GM18499 (cell line): ENCODE results near the gene COP1.

Experiments
- ATAC-seq: cut with Tn5 transposase; IDR thresholded peaks from one replicate; pipeline ENCODE4 v1.9.1; 2021; ENCODE audit warnings: moderate number of reproducible peaks; ENCODE audit not compliant: insufficient read depth, unreplicated experiment

COP1 gene

GRCh38 chr1:175978476-175978875 lies 228.6 kb downstream of the COP1 start:
- ATAC-seq: no peak

DNA sequence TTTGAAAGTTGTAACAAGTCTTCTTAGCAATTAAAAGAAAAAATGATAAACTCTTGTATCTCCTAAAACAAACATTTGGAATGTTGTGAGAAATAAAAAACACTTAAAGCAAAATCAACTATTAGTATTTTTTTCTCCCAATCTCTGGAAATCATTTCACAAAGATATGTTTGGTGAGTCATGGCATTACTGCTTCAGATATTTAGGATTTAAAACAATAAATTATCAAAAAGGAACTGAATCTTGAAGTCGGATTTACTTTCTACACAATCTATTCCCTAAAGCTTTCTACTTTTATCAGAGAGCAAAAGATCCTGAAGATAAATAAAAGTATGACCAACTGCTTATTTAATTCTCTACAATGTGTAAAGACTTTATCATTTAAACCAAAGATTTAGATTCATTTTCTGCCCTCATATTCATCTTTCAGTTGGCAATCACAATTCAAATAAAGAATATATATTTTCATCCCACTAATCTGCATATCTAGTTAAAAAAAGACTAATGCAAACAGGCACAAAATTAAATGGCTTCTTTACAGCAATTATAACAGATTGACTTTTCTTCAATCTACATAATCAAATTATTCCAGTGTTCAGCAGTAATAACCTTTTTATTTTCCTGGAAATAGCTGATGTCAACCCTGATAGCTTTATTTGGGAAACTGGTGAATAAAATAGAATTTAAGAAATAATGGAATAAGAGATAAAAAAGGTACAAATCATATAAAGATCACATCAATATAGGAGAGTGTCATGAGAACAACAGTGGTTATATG lies 230.0 kb downstream of the COP1 start:
- no peak for ATAC-seq

DNA sequence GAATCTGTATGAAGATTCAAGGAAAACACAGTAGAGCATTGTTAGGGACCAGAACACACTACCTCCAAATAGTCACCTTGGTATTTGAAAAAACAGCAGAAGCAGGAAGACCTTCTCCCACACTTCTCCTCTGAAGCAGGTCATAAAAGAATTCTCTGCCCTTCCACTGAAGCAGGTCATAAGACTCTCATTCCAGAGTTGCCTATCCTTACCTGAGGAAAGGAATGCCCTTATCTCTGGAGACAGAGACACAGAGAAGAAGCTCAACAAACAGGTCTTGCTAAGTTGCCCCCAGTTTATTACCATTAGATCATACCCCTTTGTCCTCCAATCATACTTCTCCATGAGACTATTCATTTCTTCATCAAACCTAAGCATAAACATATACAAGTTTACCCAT lies 237.9 kb downstream of the COP1 start:
- ATAC-seq: no peak

DNA sequence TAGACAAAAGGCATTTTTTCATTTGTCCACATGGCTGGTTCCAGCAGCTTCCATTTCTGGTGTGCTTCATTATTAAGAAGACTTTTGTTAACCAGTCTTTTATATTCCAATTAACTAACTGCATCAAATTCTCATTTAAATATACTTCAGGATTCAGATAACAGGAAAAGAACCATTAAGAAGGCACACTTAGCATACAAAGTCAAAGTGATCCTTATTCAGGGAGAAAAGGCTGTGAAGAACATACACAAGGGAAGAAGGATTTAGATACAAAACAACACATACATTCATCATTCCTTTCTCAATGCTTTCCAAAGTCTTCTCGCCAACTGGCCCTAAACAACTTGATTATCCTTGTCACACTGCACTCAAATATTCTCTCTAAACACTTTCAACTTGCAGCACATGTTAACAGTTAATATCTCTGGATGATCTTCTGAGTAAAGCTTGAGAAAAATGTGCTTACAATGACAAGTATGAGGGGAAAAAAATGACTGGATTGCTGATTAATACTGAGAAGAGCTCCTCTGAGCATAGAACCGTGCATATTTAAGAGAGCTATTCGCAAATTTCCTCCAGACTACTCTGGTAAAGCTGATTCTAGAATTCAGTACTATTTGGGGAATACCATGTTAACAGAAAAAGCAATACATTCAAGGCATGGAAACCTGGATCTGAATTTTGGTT lies 238.5 kb downstream of the COP1 start:
- no peak for ATAC-seq

GRCh38 chr1:175963740-175964139 lies 243.3 kb downstream of the COP1 start:
- no peak for ATAC-seq

GRCh38 chr1:175960169-175960568 lies 246.9 kb downstream of the COP1 start:
- ATAC-seq: no peak

GRCh38 chr1:175951627-175952026 lies 255.5 kb downstream of the COP1 start:
- ATAC-seq: no peak

DNA sequence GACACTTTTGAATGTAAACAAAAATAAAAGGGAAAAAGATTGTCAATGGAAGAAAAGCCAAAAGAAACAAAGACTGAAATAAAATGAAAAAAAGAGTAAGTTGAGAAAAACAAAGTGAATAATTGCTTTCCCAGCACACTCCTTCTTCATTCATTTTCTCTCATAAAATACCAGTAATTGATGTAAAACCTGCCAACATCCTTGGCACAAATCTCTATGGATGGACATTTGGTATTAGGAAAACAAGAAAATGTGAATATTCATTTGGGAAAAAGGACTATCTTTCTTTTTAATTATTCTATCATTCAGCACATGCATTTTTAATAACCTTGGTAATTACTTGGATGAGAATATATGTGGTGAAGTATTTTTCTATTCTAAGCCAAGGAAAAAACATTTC lies 259.3 kb downstream of the COP1 start:
- ATAC-seq: no peak

- ATAC-seq: no peak
Measured at GRCh38 chr1:175944591-175944990, 262.5 kb downstream of the COP1 start.

DNA sequence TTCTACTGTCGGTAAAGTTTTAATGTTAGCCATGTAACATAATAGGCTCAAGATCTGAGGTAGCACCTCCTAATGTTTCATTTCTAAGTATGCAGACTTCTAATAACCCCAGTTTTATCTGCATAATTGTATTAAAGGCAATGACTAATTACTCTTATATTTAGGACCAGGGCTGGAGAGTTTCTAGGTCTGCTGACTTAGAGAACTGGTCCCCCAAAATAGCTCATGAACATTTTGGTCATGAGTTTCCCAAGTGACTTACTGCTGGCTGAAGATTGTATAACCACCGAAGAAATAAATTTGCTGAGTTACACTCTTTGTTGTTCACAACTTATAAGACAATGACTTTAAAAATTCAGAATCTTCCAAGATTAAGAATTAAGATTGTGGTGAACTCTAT lies 265.9 kb downstream of the COP1 start:
- ATAC-seq: no peak

- ATAC-seq: no peak
Measured at GRCh38 chr1:175936736-175937135, 270.4 kb downstream of the COP1 start.

GRCh38 chr1:175935566-175936115 lies 271.4 kb downstream of the COP1 start:
- ATAC-seq: no peak

DNA sequence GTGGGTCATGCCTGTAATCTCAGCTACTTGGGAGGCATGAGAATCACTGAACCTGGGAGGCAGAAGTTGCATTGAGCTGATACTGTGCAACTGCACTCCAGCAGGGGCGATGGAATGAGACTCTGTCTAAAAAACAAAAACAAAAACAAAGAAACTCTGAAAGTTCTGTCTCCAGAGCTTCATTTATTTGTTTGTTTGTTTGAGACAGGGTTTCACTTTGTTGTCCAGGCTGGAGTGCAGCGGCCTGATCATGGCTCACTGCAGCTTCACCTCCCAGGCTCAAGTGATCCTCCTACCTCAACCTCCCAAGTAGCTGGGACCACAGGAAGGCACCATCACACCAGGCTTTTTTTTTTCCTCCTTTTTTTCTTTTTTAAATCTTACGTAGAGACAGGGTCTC lies 271.9 kb downstream of the COP1 start:
- ATAC-seq: no peak

DNA sequence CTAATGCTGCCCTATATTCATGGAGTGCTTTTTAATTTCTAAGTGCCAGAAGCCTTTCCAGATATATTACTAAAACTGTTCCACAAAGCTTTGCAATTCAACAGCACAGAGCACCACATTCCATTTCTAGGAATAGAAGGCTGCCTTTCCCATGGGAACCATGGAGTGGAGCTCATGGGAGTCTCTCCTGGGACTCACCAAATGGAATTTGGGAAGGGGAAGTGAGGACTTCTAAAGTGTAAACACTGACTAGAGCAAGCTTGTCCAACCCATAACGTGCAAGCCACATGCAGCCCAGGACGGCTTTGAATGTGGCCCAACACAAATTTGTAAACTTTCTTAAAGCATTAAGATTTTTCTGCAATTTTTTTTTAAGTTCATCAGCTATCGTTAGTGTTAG lies 273.3 kb downstream of the COP1 start:
- no peak for ATAC-seq

GRCh38 chr1:175927944-175928343 lies 279.1 kb downstream of the COP1 start:
- ATAC-seq: no peak

- ATAC-seq: no peak
Measured at GRCh38 chr1:175922254-175922881, 284.7 kb downstream of the COP1 start.

- no peak for ATAC-seq
Measured at GRCh38 chr1:175920381-175920780, 286.7 kb downstream of the COP1 start.

DNA sequence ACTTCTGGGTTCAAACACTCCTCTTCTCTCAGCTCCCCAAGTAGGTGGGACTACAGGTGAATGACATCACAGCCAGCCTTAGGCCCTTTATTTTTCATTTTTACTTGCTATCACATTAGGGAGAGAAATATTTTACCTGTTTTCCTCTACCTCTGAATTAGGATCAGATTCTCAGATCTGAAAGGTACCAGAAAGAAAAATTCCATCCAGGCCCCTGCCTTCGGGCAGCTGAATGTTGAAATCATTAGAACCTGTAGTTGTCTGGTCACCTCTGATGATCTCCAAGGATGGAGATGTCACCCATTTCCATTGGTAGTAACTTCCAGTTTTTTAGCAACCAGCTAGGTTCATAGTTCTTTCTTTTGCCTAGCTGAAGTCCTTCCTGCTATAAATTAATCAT lies 288.1 kb downstream of the COP1 start:
- no peak for ATAC-seq

GRCh38 chr1:175918364-175918801 lies 288.7 kb downstream of the COP1 start:
- no peak for ATAC-seq

DNA sequence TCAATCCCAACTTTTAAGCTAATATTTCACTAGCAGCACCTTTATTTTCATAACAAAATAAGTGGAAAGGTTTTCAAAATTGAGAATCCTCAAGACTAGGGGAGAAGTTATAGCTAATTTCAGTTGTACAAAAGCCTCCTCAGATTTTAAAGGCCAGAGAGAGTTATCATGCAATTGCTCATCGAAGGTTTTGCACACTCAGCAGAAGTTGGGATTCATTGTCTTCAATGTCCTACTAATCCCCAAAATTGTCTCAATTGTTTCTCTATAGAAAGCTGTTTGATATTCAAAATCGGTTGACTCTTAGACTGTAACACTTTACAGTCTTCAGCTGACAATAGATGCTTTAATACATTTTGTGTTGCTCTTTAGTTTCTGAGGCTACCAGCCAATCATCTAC lies 293.0 kb downstream of the COP1 start:
- ATAC-seq: no peak

GRCh38 chr1:175911138-175911537 lies 295.9 kb downstream of the COP1 start:
- no peak for ATAC-seq
